Measurements from ENCODE around the gene ABTB2. TPM values are rescaled to one million over a fixed set of nuclear protein-coding genes. Genes with fewer than 3 reads are reported as not detected.

Gene ABTB2
- total RNA-seq, 1 experiment from 2014 or later: 3.6 TPM

GRCh38 chr11:34405079-34405858, 47.5 kb upstream of the ABTB2 start:
- intact Hi-C loops (cut with micrococcal nuclease; ENCODE audit: unreplicated experiment): no loop called here
- ChIA-PET CTCF (no interaction called here), POLR2A (no interaction called here)
- no peak for TF ChIP-seq CTCF (IDR thresholded peaks at IDR 0.05; ENCODE audit: insufficient read depth in 1 of 2, low read depth in 1 of 2, low read length in 1 of 2, severe bottlenecking in 1 of 2, unreplicated experiment in 1 of 2)
- no peaks in the 10 kb centered on the region for H3K4me1 ChIP-seq
- Mint-ChIP-seq H3K9me3 (ENCODE audit: unreplicated experiment) (peaks cover 10% of the 10 kb centered on the region), H3K4me1 (ENCODE audit: low read depth, unreplicated experiment) (peaks cover 8% of the 10 kb centered on the region), H3K4me3 (ENCODE audit: unreplicated experiment) (no peak overlapping the region), H3K27ac (ENCODE audit: unreplicated experiment) (no peak overlapping the region), H3K27me3 (ENCODE audit: insufficient read depth, unreplicated experiment) (peaks cover 10% of the 10 kb centered on the region), H3K36me3 (ENCODE audit: insufficient read depth, unreplicated experiment) (no peaks in the 10 kb centered on the region)
- no TSS peak for BruUV-seq (replicated peaks)
- H3K4me3 ChIP-seq (ENCODE audit: low read depth, low read length): no peak overlapping the region
- no peaks in the 10 kb centered on the region; the same call in 1 of the 2 replicates for H3K27me3 ChIP-seq (replicated peaks; ENCODE audit: control insufficient read depth, insufficient read depth, low read length)
- H3K36me3 ChIP-seq (ENCODE audit: control insufficient read depth, insufficient read depth, low read length): no peaks in the 10 kb centered on the region
- H3K9me3 ChIP-seq: no peaks in the 10 kb centered on the region
- DNase-seq: no peak

- H3K9me3 ChIP-seq: no peaks in the 10 kb centered on the region
- H3K36me3 ChIP-seq (ENCODE audit: control insufficient read depth, insufficient read depth, low read length): no peaks in the 10 kb centered on the region
- no peak for DNase-seq
- H3K27me3 Mint-ChIP-seq (ENCODE audit: insufficient read depth, unreplicated experiment): peaks cover 10% of the 10 kb centered on the region
- no TSS peak for BruUV-seq (replicated peaks)
- H3K4me1 ChIP-seq: no peaks in the 10 kb centered on the region
- intact Hi-C loops (cut with micrococcal nuclease; ENCODE audit: unreplicated experiment): no loop called here
- no peak overlapping the region for H3K27ac Mint-ChIP-seq (ENCODE audit: unreplicated experiment)
- H3K4me1 Mint-ChIP-seq (ENCODE audit: low read depth, unreplicated experiment): peaks cover 8% of the 10 kb centered on the region
- H3K9me3 Mint-ChIP-seq (ENCODE audit: unreplicated experiment): peaks cover 4% of the 10 kb centered on the region
- ChIA-PET POLR2A (no interaction called here), CTCF (interaction anchor here (0.6 kb wide), 1 partner anchor 14 kb away, joined by 3 read pairs; no protein-coding TSS in a partner anchor)
- TF ChIP-seq CTCF (IDR thresholded peaks at IDR 0.05; ENCODE audit: insufficient read depth in 1 of 2, low read depth in 1 of 2, low read length in 1 of 2, severe bottlenecking in 1 of 2, unreplicated experiment in 1 of 2): no peak
- H3K4me3 Mint-ChIP-seq (ENCODE audit: unreplicated experiment): no peak overlapping the region
- no peak overlapping the region for H3K4me3 ChIP-seq (ENCODE audit: low read depth, low read length)
- no peaks in the 10 kb centered on the region; the same call in 1 of the 2 replicates for H3K27me3 ChIP-seq (replicated peaks; ENCODE audit: control insufficient read depth, insufficient read depth, low read length)
- no peaks in the 10 kb centered on the region for H3K36me3 Mint-ChIP-seq (ENCODE audit: insufficient read depth, unreplicated experiment)
These were observed 46.5 kb upstream of the ABTB2 start for GRCh38 chr11:34404280-34404679.

- TF ChIP-seq CTCF (IDR thresholded peaks at IDR 0.05; ENCODE audit: insufficient read depth in 1 of 2, low read depth in 1 of 2, low read length in 1 of 2, severe bottlenecking in 1 of 2, unreplicated experiment in 1 of 2): no peak
- BruUV-seq (replicated peaks): no TSS peak
- Mint-ChIP-seq H3K4me3 (ENCODE audit: unreplicated experiment) (no peak overlapping the region), H3K27me3 (ENCODE audit: insufficient read depth, unreplicated experiment) (peaks cover 10% of the 10 kb centered on the region), H3K9me3 (ENCODE audit: unreplicated experiment) (no peaks in the 10 kb centered on the region), H3K4me1 (ENCODE audit: low read depth, unreplicated experiment) (peaks cover 2% of the 10 kb centered on the region), H3K36me3 (ENCODE audit: insufficient read depth, unreplicated experiment) (no peaks in the 10 kb centered on the region), H3K27ac (ENCODE audit: unreplicated experiment) (no peak overlapping the region)
- Histone ChIP-seq H3K36me3 (ENCODE audit: control insufficient read depth, insufficient read depth, low read length) (no peaks in the 10 kb centered on the region), H3K4me1 (no peaks in the 10 kb centered on the region), H3K9me3 (no peaks in the 10 kb centered on the region), H3K27me3 (replicated peaks; ENCODE audit: control insufficient read depth, insufficient read depth, low read length) (no peaks in the 10 kb centered on the region; the same call in 1 of the 2 replicates), H3K4me3 (ENCODE audit: low read depth, low read length) (no peak overlapping the region)
- ChIA-PET CTCF (interaction anchor here (0.6 kb wide), 1 partner anchor 15 kb away, joined by 3 read pairs; no protein-coding TSS in a partner anchor), POLR2A (no interaction called here)
- DNase-seq: no peak
- intact Hi-C loops (cut with micrococcal nuclease; ENCODE audit: unreplicated experiment): no loop called here
These were observed 45.6 kb upstream of the ABTB2 start for GRCh38 chr11:34403431-34403830.

Measured in Caco-2 (cell line).